ENCODE measurements around the gene DAD1. TPM values are rescaled to one million over a fixed set of nuclear protein-coding genes. Genes with fewer than 3 reads are reported as not detected.

The DAD1 gene
- total RNA-seq, 1 experiment from 2014 or later: 155 TPM

- CTCF ChIA-PET: no interaction called here
- peaks cover 20% of the 10 kb centered on the region for H3K79me2 ChIP-seq (ENCODE audit: low read depth)
Observed at GRCh38 chr14:22565391-22565945, 23.6 kb downstream of the DAD1 start.

GRCh38 chr14:22564463-22564862, 24.6 kb downstream of the DAD1 start:
- Histone ChIP-seq H3K27me3 (ENCODE audit: insufficient read depth, low read depth) (no peaks in the 10 kb centered on the region), H3K27ac (no peak overlapping the region), H3K4me1 (replicated peaks; ENCODE audit: insufficient read depth) (peaks cover 26% of the 10 kb centered on the region), H3F3A (ENCODE audit: insufficient read depth, low read depth) (peaks cover 12% of the 10 kb centered on the region; the same call in 1 of the 2 replicates), H3K79me2 (ENCODE audit: low read depth) (peaks cover 13% of the 10 kb centered on the region; the same call in 1 of the 2 replicates), H3K36me3 (ENCODE audit: low read depth) (peaks cover 15% of the 10 kb centered on the region; the same call in 1 of the 2 replicates), H3K4me3 (no peak overlapping the region), H3K4me2 (no peak overlapping the region), H2AFZ (no peak overlapping the region), H4K20me1 (ENCODE audit: insufficient read depth) (no peaks in the 10 kb centered on the region), H3K9me3 (ENCODE audit: insufficient read depth, low read depth) (no peaks in the 10 kb centered on the region), H3K9me2 (ENCODE audit: insufficient read depth) (no peaks in the 10 kb centered on the region)
- CTCF ChIA-PET: interaction anchor here (0.6 kb wide), 1 partner anchor 290 kb away, joined by 4 read pairs; no protein-coding TSS in a partner anchor
- BruUV-seq (replicated peaks): no TSS peak
- POLR2A ChIA-PET (ENCODE audit: unreplicated experiment): interaction anchor here (0.7 kb wide), 1 partner anchor 1678 kb away, joined by 7 read pairs; no protein-coding TSS in a partner anchor
- TF ChIP-seq CTCF (conservative IDR thresholded peaks at IDR 0.05): no peak
- intact Hi-C loops (cut with micrococcal nuclease; ENCODE audit: unreplicated experiment): no loop called here
- no peak for DNase-seq

More at GRCh38 chr14:22565391-22565945, 23.6 kb downstream of the DAD1 start:
- intact Hi-C loops (cut with micrococcal nuclease; ENCODE audit: unreplicated experiment): no loop called here
- no peak for DNase-seq
- peaks cover 20% of the 10 kb centered on the region; the same call in 1 of the 2 replicates for H3K36me3 ChIP-seq (ENCODE audit: low read depth)
- H3K27ac ChIP-seq: no peak overlapping the region
- H3K4me2 ChIP-seq: no peak overlapping the region
- no TSS peak for BruUV-seq (replicated peaks)
- no peak overlapping the region for H3K4me3 ChIP-seq
- no peaks in the 10 kb centered on the region for H3K9me3 ChIP-seq (ENCODE audit: insufficient read depth, low read depth)
- no peaks in the 10 kb centered on the region for H3K9me2 ChIP-seq (ENCODE audit: insufficient read depth)
- POLR2A ChIA-PET (ENCODE audit: unreplicated experiment): interaction anchor here (0.6 kb wide), 1 partner anchor 19 kb away, joined by 3 read pairs; no protein-coding TSS in a partner anchor
- no peaks in the 10 kb centered on the region for H3K27me3 ChIP-seq (ENCODE audit: insufficient read depth, low read depth)
- peaks cover 12% of the 10 kb centered on the region; the same call in 1 of the 2 replicates for H3F3A ChIP-seq (ENCODE audit: insufficient read depth, low read depth)
- peaks cover 23% of the 10 kb centered on the region for H3K4me1 ChIP-seq (replicated peaks; ENCODE audit: insufficient read depth)
- TF ChIP-seq EZH2 (IDR thresholded peaks at IDR 0.05; ENCODE audit: low read depth) (no peak), CTCF (conservative IDR thresholded peaks at IDR 0.05) (no peak)
- H4K20me1 ChIP-seq (ENCODE audit: insufficient read depth): no peaks in the 10 kb centered on the region
- H2AFZ ChIP-seq: no peak overlapping the region

- CTCF ChIA-PET: interaction anchor here (0.6 kb wide), 1 partner anchor 291 kb away, joined by 4 read pairs; no protein-coding TSS in a partner anchor
Observed at GRCh38 chr14:22563987-22564386, 25.0 kb downstream of the DAD1 start.

More at GRCh38 chr14:22563987-22564386, 25.0 kb downstream of the DAD1 start:
- POLR2A ChIA-PET (ENCODE audit: unreplicated experiment): interaction anchor here (0.7 kb wide), 1 partner anchor 1679 kb away, joined by 7 read pairs; no protein-coding TSS in a partner anchor
- Histone ChIP-seq H3K9me3 (ENCODE audit: insufficient read depth, low read depth) (no peaks in the 10 kb centered on the region), H3F3A (ENCODE audit: insufficient read depth, low read depth) (peaks cover 12% of the 10 kb centered on the region; the same call in 1 of the 2 replicates), H3K4me3 (no peak overlapping the region), H3K4me2 (no peak overlapping the region), H3K9me2 (ENCODE audit: insufficient read depth) (no peaks in the 10 kb centered on the region), H3K27me3 (ENCODE audit: insufficient read depth, low read depth) (no peaks in the 10 kb centered on the region), H3K36me3 (ENCODE audit: low read depth) (peaks cover 10% of the 10 kb centered on the region; the same call in 1 of the 2 replicates), H3K4me1 (replicated peaks; ENCODE audit: insufficient read depth) (peaks cover 26% of the 10 kb centered on the region), H3K79me2 (ENCODE audit: low read depth) (peaks cover 8% of the 10 kb centered on the region; the same call in 1 of the 2 replicates), H4K20me1 (ENCODE audit: insufficient read depth) (no peaks in the 10 kb centered on the region), H2AFZ (no peak overlapping the region), H3K27ac (no peak overlapping the region)
- no TSS peak for BruUV-seq (replicated peaks)
- TF ChIP-seq EZH2 (IDR thresholded peaks at IDR 0.05; ENCODE audit: low read depth) (no peak), CTCF (conservative IDR thresholded peaks at IDR 0.05) (no peak)
- intact Hi-C loops (cut with micrococcal nuclease; ENCODE audit: unreplicated experiment): no loop called here
- no peak for DNase-seq
